Raji (cell line): ENCODE data around the gene SPINK1.

ENCODE experiments used
- POLR2A ChIP-seq: IDR thresholded peaks from 2 replicates; pipeline ENCODE4 v1.6.1; 2011; ENCODE audit warnings: low read depth, low read length, control low read depth; ENCODE audit not compliant: insufficient read depth

The SPINK1 gene

DNA sequence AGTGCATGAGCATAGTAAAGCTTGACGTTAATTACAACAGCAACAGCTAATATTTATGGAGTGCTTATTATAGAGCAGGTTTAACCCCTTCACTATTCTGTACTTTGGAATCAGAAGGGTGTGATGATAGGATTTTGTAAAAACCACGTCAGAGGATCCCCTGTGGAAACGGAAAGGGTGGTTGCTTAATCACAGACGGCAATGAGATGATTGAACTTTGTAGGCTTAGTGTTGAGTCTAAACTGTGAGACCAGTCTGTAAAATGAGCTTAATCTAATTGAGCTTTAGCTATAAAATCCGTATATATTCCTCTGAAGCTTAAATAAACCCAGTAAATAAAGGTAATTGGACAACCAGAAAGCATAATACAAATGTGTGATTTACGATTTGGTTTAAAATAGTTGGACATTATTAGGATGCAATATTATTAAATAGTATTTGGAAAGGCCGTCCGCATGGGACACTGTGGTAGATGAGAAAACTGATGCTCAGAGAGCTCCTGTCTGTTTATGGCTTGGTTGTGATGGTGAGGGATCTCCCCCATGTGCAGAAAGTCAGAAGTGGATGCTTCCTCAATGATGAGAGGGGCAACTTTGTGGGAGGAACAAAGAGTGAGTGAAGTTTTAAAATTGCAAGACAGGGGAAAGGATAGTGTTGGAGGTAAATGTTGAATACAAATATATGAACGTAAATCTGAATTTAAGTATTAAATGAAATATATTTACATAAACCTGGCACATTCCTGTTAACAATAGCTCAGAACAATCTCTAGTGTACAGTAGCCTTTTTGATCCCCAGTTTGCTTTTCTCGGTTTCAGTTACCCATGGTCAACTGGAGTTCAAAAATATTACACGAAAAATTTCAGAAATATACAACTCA is 23.7 kb upstream of the SPINK1 start:
- no peak for TF ChIP-seq POLR2A

DNA sequence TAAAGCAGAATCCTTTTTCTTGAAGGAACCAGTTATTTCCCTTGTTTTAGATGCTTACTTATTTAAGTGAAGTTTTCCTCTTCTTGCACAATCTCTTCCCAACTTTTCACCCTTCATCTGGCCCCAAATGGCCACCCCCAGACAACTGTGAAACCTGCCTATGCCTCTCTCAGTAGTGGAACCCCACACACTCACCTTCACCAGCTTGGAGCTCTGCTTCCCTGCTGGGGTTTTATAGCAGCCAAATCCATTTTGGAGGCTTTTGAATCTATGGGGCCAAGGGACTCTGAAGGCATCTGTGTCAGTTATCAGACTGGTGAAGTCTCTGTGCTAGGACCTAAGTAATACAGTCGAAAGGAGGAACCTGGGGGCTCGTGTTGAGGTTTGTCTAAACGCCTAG is 22.9 kb upstream of the SPINK1 start:
- TF ChIP-seq POLR2A: no peak

GRCh38 chr5:147853372-147853987 is 22.0 kb upstream of the SPINK1 start:
- no peak for TF ChIP-seq POLR2A

DNA sequence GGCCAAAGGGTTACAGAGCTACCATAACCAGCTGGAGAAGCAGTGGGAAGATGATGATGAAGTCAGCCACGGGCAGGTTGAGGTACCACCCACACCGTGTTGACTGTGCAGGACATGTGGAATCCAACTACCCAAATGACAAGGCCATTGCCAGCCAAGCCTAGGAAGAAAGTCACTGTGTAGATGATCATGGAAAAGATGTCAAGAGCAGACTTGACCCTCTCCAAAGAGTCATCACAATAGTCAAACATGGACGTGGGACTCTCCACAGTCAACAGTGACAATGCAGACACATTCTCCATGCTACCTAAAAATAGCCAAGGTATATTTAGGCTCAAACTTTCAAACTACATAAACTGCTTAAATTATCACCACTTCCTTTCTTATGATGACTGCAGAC is 20.9 kb upstream of the SPINK1 start:
- TF ChIP-seq POLR2A: no peak

DNA sequence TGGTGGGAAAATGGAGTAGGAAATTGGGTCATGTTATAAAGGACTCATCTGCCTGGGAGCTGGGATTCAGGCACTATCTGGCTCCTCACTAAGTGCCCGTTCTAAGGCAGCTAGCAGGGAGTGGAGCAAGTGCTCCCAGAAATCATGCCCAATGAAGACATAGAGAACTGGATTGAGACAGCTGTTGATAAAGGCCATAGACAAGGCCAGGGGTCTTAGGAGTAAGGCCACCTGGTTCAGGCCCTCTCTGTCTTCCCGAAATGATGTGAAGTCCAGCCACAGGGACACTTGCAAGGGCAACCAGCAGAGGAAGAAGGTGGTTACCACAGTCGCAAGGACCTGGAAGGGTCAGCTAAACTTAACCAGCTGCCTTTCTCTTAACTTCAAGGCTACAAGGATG is 20.1 kb upstream of the SPINK1 start:
- TF ChIP-seq POLR2A: no peak

- no peak for TF ChIP-seq POLR2A
Observed at GRCh38 chr5:147849226-147849625, 17.8 kb upstream of the SPINK1 start.

DNA sequence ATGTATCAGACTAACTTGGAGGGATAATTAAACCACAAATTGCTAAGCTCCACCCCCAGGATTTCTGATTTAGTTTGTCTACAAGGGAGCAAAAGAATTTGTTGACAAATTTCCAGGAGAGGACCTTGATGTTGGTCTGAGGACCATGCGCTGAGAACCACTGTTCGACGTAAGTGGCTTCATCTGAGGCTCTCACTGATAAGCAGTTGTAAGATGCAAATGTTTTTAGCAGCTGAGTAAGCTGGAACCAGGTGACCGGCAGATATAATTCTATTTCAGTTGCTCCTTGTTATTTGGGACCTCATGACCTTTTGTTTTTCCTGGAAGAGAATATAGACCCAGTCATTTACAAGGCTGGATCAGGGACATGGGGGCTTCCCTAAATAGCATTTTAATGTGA is 14.1 kb upstream of the SPINK1 start:
- no peak for TF ChIP-seq POLR2A

- no peak for TF ChIP-seq POLR2A
Observed at GRCh38 chr5:147844846-147845245, 13.4 kb upstream of the SPINK1 start.

- TF ChIP-seq POLR2A: no peak
Observed at GRCh38 chr5:147842869-147843268, 11.4 kb upstream of the SPINK1 start.

- TF ChIP-seq POLR2A: no peak
Observed at GRCh38 chr5:147836439-147836838, 5.0 kb upstream of the SPINK1 start.

DNA sequence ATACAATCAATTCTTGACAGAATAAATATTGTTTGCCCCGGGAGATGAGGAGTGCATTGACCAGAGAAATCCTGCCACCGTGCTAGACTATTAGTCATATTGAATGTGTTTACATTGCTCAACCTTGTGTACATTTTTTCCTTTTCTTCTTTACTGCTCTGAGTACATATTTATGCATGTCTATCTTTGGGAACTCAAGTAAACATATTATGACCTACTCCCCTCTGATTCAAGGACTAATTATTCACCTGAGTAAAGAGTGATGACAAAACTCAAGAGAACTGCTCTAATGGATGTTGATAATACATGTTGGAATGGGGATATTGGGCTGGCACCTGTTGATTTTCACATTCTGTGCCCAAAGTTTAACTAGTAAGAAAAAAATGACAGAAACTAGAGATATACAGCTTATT is 3.9 kb upstream of the SPINK1 start:
- no peak for TF ChIP-seq POLR2A

GRCh38 chr5:147832541-147832940 is 1.1 kb upstream of the SPINK1 start:
- TF ChIP-seq POLR2A: no peak

DNA sequence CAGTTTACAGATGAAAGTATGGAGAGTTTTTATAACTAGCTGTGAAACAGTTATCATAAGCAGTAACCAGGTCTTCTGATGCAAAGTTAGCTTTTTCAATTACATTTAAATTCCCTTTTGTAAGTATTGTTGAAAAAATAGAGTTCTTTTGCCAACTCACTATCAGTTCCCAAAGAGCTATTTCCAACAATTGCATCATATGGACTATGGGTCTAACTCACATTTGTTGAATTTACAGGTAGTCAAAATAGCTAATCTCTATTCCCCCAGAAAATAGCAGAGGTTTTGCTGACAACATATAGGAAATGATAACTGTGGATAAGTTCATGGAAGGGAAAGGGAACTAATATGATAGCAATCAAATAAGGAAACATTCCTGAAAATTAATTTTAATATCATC is 1.4 kb downstream of the SPINK1 start:
- no peak for TF ChIP-seq POLR2A

GRCh38 chr5:147826361-147826760 is 5.1 kb downstream of the SPINK1 start:
- TF ChIP-seq POLR2A: no peak

DNA sequence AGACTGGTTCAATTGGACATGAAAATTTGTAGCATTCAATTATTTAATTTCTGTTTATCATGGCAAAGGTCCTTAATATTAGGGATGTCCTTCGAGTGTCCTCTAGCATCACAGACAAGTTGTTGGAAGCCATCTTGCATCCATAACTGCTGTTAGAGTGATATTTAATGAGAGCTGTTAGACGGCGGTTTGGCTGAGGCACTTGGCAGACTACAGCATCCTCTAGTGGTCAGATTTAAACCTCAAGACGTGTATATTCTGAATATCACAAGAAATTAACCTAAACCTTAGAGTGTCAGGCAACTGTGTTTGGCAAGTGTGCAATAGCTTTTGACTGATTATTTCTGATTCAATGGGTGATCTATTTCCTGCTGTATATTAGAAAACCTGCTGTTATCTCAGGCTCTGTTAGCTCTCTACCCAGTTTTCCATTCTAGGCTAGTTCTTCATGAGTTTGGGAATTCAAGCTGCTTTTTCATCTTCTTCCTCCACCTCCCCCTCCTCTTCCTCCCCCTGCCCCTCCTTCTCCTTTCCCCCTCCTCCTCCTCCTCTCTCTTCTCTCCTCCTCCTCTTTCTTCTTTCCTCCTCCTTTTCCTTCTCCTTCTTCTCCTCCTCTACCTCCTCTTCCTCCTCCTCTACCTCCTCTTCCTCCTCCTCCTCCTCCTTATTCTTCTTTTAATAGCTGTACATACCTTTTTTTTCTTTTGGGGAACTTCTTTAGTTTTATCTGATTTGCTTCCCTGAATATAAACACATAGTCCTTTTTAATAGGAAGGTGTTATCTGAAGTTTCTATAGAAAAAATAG is 8.6 kb downstream of the SPINK1 start:
- no peak for TF ChIP-seq POLR2A

- TF ChIP-seq POLR2A: no peak
Observed at GRCh38 chr5:147821766-147822165, 9.7 kb downstream of the SPINK1 start.
